ENCODE data around the gene SLC10A4. TPM values are rescaled to one million over a fixed set of nuclear protein-coding genes. Genes with fewer than 3 reads are reported as not detected.

Gene SLC10A4
- total and polyA plus RNA-seq, 2 of the 8 experiments (the other 6 are each of a cell fraction or from before 2014, with no cell fraction given) = 4.5 to 5.6 TPM

GRCh38 chr4:48481581-48481980 is 1.6 kb upstream of the SLC10A4 start (continued):
- TF ChIP-seq EZH2 (IDR thresholded peaks at IDR 0.05; ENCODE audit: low read depth, low read length, severe bottlenecking) (no peak), JUN (IDR thresholded peaks at IDR 0.05; ENCODE audit: low read depth, low read length) (no peak), SIN3A (conservative IDR thresholded peaks at IDR 0.05 in 1 of 2, IDR thresholded peaks at IDR 0.05 in 1 of 2; ENCODE audit: low read depth in 1 of 2, low read length in 2 of 2) (no peak)
